DMS153 (cell line): ENCODE results near the gene KCNJ13.
"Not testable (repeated sequence)": the region's sequence is repeated elsewhere in the genome, so short reads cannot be mapped to it uniquely, and the experiment has no call there.

Experiments
- DNase-seq: peaks from one replicate; lab custom pipeline; 2025; lab: John Stamatoyannopoulos, UW

Gene KCNJ13

GRCh38 chr2:232761301-232761907 lies 15.0 kb downstream of the KCNJ13 start:
- DNase-seq = no peak

- no peak for DNase-seq
These were observed 18.5 kb downstream of the KCNJ13 start for GRCh38 chr2:232757905-232758304.

- no peak for DNase-seq
These were observed 26.2 kb downstream of the KCNJ13 start for GRCh38 chr2:232750135-232750671.

- DNase-seq = no peak
These were observed 27.0 kb downstream of the KCNJ13 start for GRCh38 chr2:232749331-232749730.

GRCh38 chr2:232748038-232748437 lies 28.3 kb downstream of the KCNJ13 start:
- no peak for DNase-seq

- DNase-seq = no peak
These were observed 31.4 kb downstream of the KCNJ13 start for GRCh38 chr2:232744963-232745362.

GRCh38 chr2:232741972-232742371 lies 34.4 kb downstream of the KCNJ13 start:
- DNase-seq = no peak

GRCh38 chr2:232741294-232741693 lies 35.1 kb downstream of the KCNJ13 start:
- no peak for DNase-seq

- no peak for DNase-seq
These were observed 44.9 kb downstream of the KCNJ13 start for GRCh38 chr2:232731470-232731869.

- no peak for DNase-seq
These were observed 47.6 kb downstream of the KCNJ13 start for GRCh38 chr2:232728785-232729184.

GRCh38 chr2:232723027-232723426 lies 53.3 kb downstream of the KCNJ13 start:
- no peak for DNase-seq

- DNase-seq = no peak
These were observed 54.5 kb downstream of the KCNJ13 start for GRCh38 chr2:232721882-232722281.

- no peak for DNase-seq
These were observed 55.1 kb downstream of the KCNJ13 start for GRCh38 chr2:232721261-232721660.

- DNase-seq = not testable (repeated sequence)
These were observed 56.3 kb downstream of the KCNJ13 start for GRCh38 chr2:232720056-232720455.
